Hematopoietic multipotent progenitor cell treated with erythropoietin and hydrocortisone succinate and interleukin-3 and kit ligand, for 8 days (in vitro differentiated cells): Measurements from ENCODE around the gene ALKBH2.

Source experiments
- DNase-seq: peaks from one replicate; pipeline ENCODE4 v3.0.0-alpha.2; 2015

The ALKBH2 gene

DNA sequence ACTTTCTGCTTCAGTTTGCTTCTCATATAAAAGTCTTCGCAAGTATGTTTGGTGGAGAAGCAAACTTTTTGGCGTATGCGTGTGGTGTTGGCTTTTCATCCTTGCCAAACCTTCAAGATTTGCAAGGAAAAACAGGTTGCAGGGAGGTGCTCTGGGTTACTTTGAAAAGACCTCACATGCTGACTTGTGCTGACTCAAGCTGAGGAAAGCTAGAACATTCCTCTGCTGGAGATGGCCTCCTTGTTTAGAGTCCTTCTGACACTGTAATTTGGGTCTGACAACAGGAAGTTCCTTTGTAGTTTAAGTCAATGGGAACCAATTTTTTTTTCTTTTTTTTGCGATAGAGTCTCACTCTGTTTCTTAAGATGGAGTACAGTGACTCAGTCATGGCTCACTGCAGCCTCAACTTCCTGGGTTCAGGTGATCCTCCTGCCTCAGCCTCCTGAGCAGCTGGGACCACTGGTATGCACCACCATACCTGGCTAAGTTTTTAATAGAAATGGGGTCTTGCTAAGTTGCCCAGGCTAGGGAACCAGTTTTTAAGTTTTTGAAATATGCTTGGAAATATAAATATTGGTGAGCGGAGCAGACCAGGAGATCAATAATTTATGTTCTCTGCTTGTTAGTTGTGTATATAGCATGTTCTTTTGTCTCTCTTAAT is 20.5 kb upstream of the ALKBH2 start:
- no peak for DNase-seq

DNA sequence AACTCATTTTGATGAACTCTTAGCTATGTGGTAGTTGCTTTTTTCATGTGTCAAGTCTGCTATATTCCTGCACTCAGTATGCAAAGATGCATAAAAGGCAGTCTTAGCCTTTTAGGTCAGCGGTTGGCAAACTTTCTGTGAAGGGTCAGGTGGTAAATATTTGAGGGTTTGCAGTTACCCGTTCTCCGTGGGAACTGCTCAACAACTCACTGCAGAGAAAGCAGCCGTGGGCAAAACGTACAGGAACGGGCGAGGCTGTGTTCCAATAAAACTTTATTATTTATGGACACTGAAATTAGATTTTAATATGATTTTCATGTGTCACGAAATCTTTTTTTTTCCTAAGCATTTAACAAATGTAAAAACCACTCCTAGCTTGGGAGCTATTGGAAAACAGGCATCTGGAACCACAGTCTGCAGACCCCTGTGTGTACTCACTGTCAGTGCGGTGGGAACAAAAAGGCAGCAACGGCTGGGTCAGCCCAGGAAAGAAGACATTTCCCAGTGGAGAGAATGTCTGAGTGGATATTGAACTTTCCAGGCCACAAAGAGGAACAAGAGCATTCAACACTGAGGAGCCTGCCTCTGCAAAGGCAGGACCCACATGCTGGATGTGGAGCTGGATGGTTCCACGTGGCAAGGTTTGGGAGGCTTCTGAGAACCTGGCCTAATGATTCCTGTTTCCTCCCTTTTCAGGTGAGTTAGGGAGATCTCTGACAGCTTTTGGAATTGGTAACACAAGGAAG is 19.6 kb upstream of the ALKBH2 start:
- no peak for DNase-seq

DNA sequence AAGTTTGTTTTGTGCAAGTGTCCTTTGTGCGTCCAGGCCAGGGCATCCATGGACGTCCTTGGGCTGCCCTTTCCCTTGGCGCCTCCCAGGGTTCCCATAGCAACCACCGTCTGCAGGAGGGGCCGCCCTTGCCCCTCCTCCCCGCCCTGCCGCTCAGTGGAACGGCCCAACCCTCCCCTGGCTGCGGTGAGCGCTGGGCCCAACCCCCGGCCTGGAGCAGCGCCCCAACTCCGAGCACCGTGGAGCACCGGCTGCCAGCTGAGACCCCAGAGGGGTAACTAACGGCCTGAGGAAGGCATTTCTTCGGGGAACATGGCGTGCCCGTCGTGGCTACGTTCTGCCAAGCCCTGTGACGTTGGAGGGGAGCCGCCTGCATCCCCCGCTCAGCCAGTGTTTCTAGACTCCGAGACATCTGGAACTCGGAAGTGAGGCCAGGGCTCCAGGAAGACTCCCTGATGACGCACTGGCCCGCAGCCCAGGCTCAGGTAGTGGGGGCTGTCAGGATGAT is 17.8 kb upstream of the ALKBH2 start:
- peak; percentile 73 for DNase-seq

DNA sequence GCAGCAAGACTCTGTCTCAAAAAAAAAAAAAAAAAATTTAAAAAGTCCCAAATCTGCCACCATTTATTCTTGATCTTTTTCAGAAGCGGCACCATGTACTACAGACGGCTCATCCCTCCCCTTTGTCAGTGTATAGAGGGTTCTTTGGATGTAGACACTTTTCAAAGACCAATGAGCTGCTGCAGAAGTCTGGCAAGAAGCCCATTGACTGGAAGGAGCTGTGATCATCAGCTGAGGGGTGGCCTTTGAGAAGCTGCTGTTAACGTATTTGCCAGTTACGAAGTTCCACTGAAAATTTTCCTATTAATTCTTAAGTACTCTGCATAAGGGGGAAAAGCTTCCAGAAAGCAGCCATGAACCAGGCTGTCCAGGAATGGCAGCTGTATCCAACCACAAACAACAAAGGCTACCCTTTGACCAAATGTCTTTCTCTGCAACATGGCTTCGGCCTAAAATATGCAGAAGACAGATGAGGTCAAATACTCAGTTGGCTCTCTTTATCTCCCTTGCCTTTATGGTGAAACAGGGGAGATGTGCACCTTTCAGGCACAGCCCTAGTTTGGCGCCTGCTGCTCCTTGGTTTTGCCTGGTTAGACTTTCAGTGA is 16.6 kb upstream of the ALKBH2 start:
- no peak for DNase-seq

DNA sequence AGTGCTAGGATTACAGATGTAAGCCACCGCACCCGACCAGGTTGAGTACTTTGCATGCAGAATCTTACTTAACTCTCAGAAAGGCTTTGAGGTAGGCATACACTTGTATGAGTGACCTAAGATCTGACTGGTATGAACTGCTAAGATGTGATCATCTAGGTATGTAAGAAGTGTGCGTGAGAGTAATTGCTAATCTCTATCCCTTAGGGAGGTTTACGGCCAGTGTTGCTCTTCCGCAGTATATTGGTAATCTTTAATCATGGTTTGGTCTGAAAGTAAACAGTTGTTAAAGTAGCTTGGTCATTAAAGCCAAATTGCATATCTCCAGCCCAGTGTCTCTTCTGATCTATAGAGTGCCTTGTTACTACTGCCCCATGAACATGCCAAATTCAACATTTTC is 11.9 kb upstream of the ALKBH2 start:
- no peak for DNase-seq

DNA sequence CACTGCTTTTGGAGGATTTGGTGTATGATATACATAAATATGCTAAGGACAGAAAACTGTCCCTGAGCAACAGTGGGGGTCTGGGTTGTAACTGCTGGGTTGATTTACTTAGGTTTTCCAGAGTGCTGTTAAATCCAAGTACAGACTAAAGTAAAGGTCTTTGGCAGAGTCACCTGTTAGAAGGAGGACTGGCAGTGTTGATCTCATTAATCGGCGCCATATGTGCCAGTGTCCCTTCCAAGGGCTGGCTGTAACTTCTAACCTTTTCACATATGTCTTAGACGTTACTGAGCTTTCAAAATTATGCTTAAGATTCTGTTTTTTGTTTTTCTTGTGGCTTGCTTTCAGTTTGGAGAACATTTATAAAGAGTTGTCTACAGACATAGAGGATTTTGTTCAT is 9.2 kb upstream of the ALKBH2 start:
- no peak for DNase-seq

DNA sequence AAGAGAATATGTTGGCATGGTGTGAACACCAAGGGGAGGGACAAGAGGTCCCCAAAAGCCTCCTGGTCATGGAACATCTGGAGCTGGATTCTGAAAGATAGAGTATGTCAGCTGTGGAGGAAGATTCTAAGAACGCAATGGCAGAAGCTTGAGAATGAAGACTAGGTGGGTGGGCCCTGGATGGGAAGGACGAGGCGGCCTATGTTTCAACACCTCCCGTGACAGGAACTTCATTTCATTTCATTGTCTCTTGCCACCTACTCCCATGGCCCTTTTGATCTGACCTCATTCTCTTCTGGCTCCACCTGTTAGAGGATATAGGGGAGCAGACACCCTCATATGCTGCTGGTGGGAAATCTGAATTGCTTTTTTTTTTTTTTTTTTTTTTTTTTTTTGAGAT is 7.5 kb upstream of the ALKBH2 start:
- DNase-seq = no peak

DNA sequence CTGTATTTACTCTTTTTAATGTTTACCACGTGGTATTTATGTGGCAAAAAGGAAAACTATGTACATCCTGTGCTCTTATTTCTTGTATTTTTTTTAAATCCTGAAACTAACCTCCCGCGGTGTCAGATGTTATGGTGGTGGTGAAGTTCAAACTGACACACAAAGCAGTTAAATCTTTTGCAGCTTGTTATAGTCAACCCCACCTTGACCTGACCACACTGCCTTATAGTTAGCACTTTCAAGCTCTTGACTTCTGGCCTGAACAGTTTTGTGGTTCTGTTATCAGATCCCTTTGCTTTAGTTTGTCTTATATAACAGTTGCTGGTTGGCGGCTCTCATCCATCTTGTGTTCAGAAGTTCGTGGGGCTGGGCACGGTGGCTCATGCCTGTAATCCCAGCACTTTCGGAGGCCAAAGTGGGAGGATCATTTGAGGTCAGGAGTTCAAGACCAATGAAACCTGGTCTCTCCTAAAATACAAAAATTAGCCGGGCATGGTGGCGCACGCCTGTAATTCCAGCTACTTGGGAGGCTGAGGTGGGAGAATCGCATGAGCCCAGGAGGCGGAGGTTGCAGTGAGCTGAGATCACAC is 6.3 kb upstream of the ALKBH2 start:
- DNase-seq = peak; percentile 43

DNA sequence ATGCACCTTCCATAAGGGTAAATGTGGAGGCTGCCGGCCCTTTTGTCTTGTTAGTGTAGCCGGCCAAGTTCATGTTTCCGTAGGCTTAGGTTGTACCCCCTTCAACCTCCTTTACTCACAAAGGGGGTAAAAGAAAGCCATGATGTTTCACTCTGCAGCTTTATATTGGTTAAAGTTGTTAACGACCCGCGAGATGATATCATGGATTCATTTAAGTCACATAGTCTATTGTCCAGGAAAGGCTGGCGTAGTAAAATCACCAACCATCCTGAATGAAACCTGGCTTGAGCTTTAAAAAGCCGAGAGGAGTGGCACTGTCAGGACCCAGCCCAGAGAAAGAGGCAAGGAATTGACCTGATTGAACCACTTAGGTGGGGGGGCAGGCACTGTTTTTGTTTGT is 5.4 kb upstream of the ALKBH2 start:
- DNase-seq = no peak

DNA sequence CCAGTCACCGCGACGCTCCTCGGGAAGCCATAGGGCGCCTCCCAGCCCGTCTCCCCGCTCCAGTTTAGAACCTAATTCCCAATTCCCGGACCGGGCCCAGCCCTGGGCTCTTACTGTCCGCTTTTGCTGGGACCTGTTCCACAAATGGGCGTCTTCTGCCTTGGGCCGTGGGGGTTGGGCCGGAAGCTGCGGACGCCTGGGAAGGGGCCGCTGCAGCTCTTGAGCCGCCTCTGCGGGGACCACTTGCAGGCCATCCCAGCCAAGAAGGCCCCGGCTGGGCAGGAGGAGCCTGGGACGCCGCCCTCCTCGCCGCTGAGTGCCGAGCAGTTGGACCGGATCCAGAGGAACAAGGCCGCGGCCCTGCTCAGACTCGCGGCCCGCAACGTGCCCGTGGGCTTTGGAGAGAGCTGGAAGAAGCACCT is 4.9 kb upstream of the ALKBH2 start:
- DNase-seq = peak; percentile 50

DNA sequence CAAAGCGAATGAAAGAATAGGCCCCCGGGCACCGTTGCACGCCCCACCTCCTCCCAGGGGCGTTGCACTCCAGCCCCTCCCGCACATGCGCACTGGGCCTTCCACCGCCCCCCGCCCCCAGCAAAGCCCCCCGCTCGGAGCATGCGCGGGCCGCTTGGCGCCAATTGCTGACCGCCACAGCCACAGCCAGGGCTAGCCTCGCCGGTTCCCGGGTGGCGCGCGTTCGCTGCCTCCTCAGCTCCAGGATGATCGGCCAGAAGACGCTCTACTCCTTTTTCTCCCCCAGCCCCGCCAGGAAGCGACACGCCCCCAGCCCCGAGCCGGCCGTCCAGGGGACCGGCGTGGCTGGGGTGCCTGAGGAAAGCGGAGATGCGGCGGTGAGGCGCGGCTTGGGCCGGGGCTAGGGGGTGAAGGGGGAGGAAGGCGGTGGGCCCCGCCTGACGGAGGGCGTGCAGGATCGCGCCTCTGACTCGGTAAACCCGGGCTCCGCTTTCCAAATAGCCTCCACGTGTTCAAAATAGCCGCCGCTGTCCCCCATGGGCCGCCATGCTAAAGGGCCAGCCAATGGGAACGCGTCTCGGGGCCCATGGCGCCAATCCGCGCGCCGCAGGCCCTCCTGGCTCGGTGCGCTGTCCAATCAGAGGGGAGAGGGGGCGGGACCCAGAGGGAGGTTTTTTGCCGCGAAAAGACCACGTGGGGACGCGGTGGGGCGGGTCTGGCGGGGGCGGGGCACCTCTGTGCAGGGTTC is 4.3 kb upstream of the ALKBH2 start, which contains the start of gene UNG:
UNG (plus strand) TSS at position 163 of the 748 bp plus-strand sequence; CDS start at position 246, 83 bp downstream.
- DNase-seq = peak; percentile 94

DNA sequence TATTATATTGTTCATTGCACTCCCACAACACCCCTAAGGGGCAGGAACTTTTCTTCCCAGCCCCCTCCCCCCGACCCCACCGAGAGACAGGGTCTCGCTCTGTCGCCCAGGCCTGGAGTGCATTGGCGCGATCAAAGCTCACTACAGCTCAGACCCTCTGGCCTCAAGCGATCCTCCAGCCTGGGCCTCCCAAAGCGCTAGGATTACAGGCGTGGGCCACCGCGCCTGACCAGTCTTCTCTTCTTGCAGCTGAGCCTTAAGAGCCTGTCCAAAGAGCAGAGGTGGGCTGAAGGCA is 3.8 kb upstream of the ALKBH2 start:
- DNase-seq = no peak

DNA sequence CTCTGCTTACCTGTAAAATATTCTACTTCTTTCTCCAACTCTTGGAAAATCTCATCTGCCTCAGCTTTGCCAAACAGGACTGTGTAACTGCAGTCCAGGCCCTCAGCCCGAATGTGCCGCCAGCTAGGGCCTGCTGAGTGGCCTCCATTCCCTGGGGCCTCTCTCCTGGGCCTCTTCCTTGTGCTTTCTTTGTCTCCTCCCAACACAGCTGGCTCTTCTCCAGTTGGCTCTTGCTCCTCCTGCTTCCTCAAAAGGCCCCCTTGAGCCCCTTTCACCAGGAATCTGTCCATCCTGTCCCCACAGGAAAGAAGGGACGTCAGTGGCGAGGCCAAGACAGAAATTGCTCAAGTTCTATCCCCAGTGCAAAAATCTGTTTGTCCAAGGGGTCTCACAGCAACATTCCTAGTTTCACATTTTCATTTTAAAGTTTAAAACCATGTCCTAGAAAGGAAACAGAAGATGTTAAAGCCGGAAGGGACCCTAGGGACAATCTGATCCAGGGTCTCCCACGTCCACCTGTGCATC is 713 bp downstream of the ALKBH2 start:
- DNase-seq = peak; percentile 34

DNA sequence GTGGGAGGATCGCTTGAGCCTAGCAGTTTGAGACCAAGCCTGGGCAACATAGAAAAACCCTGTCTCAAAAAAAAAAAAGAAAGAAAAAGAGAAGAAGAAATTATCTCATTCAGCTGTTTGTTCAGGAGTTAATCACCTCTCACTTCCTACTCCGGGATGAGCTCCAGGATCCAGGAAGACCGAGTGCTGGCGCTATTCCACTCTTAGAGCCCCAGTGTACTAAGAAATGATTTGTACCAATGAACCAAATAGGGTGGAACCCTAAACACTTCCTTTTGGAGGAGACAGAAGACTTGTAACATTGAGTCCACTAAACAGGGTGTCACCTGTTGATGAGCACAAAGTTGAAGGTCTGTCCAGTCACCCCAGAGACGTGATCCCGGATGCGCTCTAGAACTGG is 3.6 kb downstream of the ALKBH2 start:
- DNase-seq = no peak

DNA sequence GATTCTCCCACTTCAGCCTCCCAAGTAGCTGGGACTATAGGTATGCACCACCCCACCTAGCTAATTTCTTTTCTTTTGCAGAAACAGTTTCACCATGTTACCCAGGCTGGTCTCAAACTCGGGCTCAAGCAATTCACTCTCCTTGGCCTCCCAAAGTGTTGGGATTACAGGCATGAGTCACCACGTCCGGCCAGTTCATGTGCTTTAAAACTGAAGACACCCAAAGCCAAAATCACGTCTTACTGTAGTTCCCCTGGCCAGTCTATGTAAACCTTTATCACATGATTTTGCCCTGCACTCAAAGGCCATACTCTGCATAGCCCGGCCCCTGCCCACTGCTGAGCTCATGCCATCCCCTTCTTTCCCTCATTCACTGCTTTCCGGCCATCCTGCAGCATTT is 4.5 kb downstream of the ALKBH2 start:
- DNase-seq = no peak

DNA sequence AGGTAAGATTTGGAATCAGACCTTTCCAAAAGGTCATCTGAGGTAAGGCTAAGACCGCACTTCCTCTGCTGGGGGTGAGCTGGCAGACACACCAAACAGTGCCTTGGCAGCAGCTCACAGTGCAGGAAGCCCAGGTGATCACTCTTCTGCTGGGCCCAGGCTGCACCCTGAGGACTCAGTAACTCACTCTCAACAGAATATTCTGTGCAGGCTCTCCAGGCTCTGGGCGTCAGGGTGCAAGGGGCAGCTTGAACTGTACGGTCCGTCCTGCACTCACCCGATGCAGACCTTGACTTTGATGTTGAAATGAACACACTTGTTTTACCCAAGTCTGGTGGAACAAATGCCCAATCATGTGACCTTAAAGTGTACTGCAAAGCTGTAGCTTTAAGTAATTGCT is 6.0 kb downstream of the ALKBH2 start:
- DNase-seq = no peak

DNA sequence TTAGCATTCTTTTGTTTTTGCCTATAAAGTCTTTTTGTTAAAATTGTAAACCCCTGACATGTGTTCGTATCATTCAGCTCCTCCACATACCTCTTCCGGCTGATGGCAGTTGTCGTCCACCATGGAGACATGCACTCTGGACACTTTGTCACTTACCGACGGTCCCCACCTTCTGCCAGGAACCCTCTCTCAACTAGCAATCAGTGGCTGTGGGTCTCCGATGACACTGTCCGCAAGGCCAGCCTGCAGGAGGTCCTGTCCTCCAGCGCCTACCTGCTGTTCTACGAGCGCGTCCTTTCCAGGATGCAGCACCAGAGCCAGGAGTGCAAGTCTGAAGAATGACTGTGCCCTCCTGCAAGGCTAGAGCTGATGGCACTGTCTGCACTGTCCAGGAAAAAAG is 7.7 kb downstream of the ALKBH2 start:
- DNase-seq = no peak

DNA sequence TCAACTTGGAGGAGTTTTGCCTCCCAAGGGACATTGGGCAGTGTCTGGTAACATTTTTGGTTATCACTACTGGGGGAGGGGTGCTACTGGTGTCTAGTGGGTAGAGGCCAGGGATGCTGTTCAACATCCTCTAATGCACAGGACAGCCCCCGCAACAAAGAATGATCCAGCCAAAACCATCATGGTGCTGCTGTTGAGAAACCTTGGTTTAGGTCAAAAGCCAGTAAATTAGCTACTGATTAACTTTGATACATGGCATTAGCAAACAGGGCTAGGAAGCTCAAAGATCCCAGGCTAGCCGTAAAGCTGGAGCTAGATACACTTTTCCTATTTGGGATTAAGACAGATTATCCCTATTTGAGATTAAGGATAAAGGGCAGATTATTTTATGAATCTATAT is 8.8 kb downstream of the ALKBH2 start:
- no peak for DNase-seq

DNA sequence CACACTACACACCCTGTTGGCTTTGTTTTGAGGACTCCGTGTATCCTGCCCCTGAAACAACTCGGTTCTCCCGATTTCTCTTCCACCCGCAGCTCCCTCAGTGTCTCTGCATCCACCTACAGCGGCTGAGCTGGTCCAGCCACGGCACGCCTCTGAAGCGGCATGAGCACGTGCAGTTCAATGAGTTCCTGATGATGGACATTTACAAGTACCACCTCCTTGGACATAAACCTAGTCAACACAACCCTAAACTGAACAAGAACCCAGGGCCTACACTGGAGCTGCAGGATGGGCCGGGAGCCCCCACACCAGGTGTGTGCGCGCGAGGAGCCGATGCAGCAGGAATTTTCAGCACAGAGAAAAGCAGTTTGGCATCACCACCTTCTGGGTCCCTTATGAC is 10.5 kb downstream of the ALKBH2 start:
- no peak for DNase-seq

DNA sequence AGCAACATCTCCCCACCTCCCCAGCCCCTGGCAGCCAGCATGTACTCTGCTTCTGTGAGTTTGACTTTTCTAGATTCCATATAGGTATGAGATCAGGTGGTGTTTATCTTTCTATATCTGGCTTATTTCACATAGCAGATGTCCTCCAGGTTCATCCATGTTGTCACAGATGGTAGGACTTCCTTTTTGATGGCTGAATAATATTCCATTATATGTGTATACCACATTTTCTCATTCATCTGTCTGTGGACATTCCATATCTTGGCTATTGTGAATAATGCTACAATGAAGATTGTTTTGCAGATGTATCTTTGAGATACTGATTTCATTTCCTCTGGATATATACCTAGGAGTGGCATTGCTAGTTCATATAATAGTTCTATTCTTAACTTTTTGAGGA is 18.4 kb downstream of the ALKBH2 start:
- DNase-seq = no peak

DNA sequence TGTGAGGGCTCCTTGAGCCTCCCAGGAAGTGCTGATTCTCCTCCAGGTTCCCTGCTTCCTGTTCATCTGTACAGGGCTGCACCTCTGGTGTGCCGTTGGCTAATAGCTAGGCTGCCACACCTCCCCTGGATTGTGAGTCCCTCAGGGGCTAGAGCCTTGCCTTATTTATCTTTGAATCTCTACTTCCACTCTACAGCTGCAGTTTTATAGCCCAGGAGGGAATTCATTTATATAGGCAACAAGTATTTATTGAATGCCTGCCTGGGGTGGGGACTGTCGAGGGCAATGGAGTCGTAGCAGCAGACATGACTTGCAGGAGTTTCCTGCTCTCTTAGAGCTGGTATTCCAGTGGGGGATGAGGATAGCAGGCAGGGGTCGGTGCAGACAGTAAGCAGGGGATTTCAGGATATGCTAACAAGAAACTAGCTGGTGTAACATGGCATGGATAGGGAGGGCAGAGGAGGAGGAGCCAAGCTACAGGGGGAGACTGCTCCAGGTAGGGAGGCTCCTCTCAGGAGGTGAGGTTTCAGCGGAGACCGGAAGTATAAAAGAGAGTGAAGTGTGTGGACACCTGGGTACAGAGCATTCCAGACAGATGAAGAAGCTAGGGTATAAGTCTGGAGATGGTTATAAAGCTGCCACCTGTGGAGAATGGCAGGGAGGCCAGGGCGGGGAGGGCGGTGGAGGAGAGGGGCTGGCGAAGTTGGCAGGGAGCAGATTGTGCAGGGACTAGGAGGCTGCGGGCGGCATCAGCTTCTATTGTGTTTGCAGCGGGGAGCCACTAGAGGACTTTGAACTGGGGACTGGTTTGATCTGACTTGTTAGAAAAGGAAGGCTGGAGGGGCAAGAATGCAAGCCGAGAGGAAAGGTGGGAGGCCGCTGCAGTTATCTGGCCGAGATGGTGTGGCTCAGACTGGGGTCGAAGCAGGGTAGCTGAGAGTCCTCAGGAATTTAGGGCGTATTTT is 23.7 kb downstream of the ALKBH2 start:
- DNase-seq = no peak

DNA sequence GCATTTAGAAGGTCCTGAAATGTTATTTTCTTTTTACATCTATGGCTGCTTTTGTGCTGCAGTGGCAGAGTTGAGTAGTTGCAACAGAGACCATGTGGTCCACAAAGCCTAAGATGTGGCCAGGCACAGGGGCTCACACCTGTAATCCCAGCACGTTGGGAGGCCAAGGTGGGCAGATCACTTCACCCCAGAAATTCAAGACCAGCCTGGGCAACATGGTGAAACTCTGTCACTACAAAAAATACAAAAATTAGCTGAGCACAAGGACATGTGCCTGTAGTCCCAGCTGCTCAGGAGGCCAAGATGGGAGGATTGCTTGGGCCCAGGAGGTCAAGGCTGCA is 27.4 kb downstream of the ALKBH2 start:
- no peak for DNase-seq
